Measurements from ENCODE around the gene NOS1AP.
"Not testable (repeated sequence)": the region's sequence is repeated elsewhere in the genome, so short reads cannot be mapped to it uniquely, and the experiment has no call there.

Gene NOS1AP

DNA sequence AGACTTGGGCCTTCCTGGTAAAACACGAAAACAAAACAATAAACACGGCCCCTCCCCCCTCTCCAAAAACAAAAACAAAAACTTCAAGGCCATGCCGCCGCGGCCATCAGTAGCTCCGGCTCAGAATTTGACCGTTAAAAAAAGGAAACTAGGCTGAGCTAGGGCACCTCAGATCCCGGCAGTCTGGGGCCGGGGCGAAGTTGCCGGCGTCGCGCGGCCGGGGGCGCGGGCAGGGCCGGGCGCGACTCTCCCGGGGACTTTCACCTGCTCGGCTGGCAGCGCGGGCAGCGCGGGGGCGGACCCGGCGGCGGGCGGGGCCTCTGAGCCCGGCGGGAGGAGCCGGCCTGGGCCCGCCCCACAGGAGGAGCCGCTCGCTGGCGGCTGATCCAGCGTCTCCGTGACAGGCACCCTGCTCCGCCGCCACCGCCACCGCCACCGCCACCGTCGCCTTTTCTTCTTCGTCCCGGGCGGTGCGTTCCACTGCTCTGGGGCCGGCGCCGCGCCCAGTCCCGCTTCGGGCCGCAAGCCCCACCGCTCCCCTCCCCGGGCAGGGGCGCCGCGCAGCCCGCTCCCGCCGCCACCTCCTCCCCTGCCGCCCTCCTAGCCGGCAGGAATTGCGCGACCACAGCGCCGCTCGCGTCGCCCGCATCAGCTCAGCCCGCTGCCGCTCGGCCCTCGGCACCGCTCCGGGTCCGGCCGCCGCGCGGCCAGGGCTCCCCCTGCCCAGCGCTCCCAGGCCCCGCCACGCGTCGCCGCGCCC, at the start of gene NOS1AP:
Gene NOS1AP (plus strand): TSS at position 358 of the 760 bp plus-strand sequence. CDS start 487 bp downstream, outside the sequence.
- DNase-seq, result peak; percentile 75

DNA sequence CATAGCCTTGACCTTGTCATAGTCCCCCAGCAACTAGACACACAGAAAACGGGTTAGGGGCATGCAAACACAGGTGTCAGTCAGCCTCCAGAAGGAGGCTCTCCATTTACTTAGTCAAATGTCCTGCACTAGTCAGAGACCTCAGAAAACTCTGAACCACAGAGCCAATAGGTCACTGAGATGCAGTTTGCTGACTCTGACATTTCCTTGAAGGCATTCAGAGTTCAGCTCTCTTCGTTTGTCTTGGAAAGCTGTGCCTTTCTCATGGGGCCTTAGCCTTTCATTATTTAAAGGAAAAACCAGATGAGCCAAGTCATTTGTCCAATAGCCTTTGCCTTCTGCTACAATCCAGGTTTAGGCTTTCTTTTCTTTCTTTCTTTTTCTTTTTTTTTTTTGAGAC, 49.3 kb upstream of the NOS1AP start:
- no peak for DNase-seq

DNA sequence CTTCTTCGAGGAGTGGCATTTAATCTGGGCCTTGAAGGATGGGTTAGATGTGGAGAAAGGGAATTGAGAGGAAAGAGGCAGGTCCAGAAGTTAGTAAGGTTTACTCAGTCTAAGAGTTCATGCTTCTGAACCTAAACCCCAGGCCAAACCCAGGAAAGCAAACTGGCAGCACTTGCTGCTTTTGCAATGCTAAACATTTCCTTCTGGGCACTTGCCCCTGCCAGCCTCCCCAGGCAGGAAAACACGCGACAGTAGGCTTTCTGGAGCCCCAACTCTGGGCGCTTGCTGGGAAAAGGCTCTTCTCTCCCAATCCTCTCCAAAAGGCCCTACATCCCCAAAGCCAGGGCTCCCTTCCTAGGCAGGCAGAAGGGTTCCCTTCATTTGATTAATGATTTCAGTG, 48.4 kb upstream of the NOS1AP start:
- DNase-seq, result no peak

DNA sequence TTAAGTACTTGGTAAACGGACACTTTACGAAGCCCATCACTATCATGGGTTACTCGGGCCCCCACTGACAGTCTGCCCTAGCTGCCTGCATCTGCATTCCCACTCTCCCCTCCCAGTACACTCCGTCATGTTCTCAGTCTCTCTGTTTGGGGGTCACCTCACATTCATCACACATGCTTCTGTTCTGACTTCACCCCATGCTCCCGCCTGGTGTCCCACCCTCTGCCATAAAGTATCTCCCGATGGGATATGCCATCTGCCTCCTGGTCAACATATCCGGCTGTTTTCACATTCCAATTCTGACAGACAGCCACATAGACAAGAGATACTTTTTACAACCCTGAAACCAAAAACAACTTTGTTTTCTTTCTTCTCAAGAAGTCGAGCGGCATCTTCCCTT, 46.9 kb upstream of the NOS1AP start:
- DNase-seq, result no peak

DNA sequence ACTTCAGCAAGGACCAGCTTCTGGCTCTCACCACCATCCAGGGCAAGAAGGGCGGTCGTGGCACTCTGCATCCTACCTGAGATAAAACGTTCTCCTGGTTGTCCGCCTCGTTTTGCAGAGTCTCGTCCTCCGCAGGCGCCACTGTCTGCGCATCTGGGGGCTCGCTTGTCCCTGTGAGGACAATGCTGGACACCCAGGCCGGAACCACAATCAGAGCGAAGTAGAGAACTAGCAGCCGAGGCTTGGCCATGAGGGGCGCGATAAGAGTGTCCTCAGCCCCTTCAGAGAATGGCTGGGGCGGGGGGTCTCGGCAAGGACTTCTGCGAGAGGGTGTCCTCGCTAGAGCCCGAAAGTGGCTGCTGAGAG, 46.3 kb upstream of the NOS1AP start:
- no peak for DNase-seq

DNA sequence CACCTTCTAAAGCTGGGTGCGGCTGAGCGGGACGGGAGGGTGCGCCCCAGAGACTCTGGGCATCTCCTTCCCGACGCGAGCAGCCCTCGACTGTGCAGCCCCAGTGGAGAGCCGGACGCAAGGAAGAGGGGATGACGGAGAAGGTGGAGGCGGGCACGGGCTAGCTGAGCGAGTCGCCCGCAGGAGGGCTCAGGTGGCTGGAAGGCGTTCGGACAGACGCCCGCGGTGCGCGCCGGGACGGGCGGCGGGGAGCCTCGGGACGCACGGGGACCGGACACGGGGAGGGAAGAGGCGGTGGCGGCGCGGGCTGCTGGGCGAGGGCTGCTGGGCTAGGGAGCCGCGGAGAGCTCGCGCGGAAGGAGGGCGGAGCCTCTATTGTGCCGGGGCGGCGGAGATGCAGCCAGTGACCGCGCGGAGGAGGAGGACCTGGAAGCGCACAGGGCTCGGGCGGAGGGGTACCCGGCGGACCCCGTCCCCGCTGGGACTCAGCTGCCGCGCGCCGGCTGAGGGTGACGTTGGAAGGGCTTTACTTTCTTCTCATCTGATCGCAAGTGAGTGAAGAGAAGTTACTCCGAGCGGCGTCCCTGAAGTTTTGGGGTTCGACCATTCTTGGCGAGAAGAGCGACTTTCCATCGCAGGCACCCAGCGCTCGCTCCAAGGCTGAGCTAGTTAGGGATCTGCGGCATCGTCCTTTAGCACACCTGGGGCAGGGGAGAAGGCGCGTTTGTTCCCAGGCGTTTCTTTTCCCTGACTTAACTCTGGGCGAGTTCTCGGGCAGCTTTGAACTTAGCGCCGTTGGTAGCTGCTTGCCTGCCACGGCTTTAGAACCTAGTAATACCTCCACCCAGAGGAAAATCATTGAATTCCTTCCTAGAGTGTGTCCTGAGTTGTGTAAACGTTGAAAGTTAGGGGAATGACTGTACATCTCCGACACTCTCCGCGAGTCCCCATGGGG, 45.7 kb upstream of the NOS1AP start, which contains the start of gene OLFML2B:
Gene OLFML2B (minus strand): TSS at position 323 of the 955 bp plus-strand sequence. CDS start 439 bp downstream, outside the sequence.
- DNase-seq, result peak; percentile 35

DNA sequence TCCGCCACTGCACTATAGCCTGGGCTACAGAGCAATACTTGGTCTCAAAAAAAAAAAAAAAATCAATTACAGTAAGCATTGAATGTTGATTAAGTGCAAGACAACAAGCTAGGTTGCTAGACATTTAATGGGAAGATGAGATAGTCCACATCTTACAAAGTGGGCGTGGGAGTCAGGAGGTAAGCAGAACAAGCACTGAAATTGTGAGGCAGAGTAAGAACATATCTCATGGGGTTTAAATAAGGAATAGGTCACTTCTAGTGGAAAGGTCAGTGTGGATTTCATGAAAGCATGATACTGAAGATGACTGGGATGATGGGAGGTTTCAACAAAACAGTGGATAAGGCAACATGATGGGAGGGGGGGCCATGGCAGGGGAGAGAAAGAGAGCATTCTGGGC, 44.0 kb upstream of the NOS1AP start:
- DNase-seq, result no peak

DNA sequence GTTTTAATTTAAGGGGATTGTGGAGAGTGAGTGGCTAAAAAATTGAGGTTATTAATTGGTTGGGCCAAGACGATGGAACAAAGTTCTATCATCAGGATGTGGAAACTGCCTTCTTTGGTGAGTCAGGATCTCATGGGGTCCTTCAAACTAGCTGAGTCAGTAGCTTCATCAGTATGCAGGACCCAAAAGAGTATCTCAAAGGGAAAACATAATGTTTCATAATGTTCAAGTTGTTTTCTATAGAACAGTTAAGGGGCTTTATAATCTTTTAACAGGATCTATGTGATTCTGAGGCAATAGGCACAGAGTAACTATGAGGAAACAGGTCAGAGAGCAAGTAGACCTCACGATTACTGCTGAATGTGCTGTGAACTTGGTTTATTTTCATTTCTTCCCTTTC, 42.6 kb upstream of the NOS1AP start:
- DNase-seq, result no peak

DNA sequence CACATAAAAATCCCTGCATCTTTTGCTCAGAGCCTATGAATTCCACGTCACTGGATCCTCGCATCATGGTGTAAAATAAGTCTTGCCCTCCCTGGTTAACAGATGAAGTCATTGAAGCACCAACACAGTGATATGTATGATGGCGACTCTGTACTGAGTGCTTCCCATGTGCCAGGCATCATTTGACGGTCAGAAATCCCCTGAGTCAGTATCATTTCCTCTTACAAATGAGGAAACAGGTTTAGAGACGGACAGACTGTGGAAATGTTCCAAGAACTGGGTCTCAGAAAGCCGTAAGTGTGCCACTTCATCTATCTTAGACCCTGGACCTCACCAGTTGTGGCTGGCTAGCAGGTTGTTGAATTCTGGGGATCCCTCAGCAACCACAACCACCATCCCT, 40.8 kb upstream of the NOS1AP start:
- peak; percentile 13 for DNase-seq

DNA sequence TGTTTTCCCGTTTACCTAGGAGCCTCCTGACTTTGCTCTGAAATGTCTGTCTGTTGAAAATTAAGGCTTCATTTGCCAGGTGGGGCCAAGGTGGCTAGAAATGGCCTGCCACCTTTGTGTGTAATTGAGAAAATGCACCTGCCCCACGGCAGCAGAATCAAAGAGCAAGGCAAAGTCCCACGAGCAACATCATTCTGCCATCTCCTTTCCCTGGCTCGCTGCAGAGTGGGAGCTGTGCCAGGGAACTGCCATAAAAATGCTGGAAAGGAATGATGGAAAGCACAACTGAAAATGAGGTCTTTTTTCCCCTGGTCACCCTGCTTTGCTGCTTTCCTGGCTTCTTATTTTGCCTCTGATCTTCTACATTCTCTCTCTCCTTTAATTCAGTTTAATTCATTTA, 40.3 kb upstream of the NOS1AP start:
- DNase-seq, result no peak

DNA sequence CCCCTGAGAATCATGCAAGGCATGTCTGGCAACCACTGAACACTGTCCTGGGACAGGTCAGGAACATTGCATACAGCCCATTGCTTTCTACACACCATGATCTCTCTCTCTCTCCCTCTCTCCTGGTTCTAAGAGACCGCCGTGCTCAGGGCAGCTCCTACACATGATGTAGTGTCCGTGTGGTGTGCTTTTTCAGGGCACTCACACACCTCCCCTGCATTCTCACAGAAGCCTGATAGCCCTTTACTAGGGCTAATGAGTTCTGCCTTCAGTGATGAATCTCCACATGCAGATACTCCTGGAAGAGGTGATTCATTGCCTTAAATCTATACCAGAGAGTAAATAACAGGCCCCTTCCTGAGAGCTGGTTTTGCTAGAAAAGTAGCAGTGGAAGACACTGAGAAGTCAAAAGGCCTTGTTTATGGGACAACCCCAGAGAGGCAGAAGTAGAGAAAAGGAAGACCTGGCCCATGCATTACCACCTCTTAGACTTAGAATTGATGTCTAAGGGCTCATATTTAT, 38.7 kb upstream of the NOS1AP start:
- DNase-seq, result no peak

DNA sequence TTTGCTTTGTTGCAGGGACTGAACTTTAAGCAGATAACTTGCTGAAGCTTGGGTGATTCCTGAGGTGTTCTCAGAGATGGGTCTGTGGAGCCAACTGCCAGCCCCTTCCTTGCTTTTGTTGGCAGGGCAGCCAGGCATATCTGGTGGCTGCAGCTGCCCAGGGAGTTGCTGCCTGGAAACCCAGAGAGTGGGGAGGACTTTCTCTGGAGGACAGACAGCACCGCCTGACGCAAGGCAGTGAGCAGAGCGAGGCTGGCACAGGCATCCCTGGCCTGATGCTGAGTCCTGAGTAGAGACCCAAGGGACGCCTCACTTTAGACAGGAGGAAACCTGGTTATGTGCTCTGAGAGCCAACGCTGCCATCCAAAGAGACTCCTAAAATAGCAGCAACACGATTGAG, 36.1 kb upstream of the NOS1AP start:
- DNase-seq, result no peak

DNA sequence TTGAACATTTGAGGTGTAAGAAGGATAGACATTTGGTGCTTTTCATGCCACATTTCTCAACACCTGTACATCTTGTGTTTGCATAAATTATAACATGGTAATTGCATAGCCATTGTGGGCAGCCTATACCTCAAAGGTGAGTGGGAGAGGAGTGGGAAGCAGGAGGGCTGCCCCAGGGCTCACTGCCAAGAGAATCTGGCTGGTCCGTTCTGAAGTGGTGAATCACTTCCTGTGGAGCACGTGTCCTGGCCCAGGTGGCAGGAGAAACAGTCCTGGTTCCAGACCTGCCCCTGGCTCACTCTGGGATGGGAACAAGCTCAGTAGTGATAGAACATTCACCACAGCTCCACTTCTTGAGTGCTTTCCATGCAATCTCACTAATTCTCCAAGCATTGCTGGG, 34.2 kb upstream of the NOS1AP start:
- no peak for DNase-seq

DNA sequence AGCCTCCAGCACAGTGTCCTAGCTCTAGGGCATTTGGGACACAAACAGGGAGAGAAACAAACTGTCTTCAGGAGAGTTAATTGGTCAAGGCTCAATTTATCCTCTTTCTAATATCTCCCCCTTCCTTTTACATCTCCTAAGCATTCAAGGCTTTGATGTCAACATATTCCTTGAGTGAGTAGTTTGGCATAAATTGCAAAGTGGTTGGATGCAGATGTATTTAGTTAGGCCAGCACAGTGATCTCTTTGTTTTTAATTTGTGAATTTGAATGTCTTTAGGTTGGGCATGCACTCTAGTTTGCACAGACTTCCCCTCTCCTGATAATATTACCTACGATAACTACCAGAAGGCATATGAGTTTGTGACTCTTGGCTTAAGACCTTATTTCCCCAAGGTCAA, 33.3 kb upstream of the NOS1AP start:
- DNase-seq, result no peak

DNA sequence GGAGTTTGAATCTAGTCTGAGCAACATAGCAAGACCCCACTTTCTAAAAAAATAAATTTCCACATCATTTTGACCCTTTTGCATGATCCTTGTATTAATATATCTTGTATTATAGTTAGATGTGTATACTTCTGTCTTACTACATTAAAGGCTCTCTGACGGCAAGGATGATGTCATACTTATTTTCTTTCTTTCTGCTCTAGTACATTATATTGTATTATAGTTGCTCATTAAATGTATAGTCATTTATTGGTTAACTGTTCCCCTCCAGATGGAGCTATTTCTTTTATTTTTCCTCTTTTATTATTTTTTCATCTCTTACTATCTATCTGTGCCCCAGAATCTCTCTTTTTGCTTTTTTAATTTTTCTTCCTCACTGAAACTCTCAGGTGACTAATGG, 30.9 kb upstream of the NOS1AP start:
- no peak for DNase-seq

DNA sequence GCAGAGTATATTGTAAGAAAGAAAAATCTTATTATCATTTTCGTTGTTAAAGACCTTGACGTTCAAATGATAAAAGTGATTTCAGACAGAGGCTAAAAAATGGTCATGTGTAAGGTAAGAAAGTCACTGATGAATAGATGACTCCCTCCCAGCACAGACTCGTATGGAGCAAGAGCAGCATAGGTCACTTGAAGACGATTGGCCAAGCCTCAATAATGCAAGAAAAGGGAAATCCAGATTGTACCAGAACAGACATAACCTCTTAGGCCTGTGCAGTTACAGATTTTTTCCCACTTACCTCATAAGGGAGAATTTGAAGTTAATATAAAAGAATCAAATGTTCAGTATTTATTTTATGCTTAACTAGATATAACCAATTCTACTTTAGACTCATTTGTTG, 29.5 kb upstream of the NOS1AP start:
- no peak for DNase-seq

DNA sequence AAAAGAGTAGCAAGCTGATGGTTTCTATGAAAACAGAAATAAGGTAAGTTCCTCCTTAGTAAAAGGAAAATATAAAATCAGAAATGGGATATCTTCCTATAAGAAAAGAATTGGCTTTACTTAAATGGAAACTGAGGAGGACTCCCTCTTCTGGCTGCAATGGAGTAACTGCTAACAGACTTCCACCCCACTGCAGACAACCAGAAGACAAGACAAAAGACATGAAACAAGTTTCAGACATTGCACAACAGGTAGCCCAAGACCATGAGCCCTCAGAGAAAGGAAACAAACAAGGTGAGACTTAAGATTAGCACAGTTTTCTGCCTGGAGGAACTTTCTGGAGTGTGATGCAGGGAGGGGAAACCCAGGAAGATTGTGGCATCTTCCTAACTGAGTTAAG, 28.8 kb upstream of the NOS1AP start:
- peak; percentile 3 for DNase-seq

DNA sequence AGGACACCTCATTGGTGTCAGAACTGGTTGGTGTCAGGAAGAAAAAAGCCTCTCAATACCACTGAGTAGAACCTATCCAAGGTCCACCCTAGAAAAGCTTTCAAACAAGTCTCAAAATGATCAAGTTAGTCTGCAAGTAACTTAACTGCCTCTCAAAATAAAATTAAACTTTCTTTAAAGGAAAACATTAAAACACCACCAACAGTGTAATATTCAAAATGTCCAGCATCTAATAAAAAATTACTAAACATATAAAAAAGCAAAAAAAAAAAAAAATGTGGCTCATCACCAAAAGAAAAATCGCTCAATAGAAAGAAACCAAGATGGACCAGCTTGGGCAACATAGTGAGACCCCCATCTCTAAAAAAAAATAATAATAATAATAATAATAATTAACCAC, 27.1 kb upstream of the NOS1AP start:
- no peak for DNase-seq

DNA sequence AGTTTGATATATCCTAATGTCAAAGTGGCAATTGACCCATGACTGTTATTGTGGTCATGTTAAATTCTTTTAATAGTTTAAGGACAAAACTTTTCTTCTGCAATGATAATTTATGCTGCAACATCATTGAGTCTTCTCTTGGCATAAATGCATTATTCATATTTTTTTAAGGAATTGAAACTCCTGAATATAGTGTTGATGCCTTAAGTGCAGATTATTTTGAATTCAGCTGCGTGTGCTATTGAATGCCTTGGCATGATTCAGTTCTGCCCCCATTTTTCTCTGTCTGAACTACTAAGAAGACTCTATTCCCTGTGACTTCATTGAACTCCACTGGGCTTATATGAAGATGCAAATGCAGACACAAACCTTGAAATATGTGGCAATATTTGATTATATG, 22.6 kb upstream of the NOS1AP start:
- no peak for DNase-seq

DNA sequence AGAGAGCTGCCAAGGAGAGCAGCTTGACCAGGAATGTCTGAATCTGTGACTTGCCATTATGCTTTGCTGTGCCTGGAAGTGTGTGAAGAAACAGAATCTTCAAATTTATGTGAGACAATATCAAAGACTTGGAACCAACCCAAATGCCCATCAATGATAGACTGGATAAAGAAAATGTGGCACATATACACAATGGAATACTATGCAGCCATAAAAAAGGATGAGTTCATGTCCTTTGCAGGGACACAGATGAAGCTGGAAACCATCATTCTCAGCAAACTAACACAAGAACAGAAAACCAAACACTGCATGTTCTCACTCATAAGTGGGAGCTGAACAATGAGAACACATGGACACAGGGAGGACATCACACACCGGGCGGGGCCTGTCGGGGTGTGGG, 15.5 kb upstream of the NOS1AP start:
- DNase-seq, result not testable (repeated sequence)

DNA sequence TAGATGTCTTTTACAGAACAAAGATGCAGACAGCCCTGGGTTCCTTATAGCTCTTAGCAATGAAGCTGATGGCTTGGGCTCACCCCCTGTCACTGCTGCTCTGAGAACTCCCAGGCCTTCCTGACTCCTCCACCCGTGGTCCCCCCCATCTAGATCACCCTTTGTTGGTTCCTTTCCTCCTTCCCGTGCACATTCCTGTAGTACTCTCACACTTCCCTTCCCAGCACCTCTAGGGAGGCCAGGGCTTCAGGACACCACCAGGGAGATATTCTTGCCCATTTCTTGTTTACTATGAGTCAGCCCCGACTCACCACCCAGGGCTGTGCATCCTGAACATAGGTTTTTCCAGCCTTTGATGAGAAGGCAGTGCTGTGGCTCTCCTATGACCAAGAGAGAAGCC, 14.4 kb upstream of the NOS1AP start:
- DNase-seq, result no peak

DNA sequence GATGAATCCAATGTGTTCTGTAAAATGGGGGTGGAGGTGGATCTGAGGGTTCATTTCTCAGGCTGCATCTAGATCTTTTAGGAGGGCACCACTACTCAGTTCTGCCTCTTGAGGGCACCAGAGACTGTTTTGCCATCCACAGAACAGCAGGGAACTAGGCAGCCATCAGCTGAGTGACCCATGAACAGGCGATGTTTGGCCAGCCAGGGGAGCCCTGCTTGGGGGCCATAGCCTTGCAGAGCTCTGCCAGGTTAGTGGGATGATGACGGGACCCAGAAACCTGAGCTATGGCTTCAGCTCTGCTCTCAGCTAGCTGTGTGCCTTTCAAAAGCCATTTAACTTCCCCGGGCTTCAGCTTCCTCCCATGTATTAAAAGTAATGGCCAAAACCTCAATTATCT, 13.4 kb upstream of the NOS1AP start:
- peak; percentile 47 for DNase-seq

DNA sequence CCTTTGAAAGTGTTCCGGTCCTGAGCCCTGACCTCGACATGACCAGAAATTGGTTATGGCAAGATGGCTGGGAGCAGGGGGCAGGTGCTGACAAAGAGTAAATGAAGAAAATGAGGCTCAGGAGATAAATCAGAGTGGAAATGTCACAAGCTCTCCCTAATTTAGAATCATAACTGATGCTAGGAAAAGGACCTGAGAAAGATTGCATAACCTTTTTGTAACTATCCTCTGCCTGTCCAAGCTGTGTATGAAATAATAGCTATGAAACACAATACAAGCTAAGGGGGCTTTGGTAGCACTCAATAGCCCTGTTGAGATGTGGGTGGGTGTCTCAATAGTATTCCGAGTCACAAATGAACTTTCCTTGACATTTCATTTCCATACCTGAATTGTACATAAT, 12.9 kb upstream of the NOS1AP start:
- DNase-seq, result no peak

DNA sequence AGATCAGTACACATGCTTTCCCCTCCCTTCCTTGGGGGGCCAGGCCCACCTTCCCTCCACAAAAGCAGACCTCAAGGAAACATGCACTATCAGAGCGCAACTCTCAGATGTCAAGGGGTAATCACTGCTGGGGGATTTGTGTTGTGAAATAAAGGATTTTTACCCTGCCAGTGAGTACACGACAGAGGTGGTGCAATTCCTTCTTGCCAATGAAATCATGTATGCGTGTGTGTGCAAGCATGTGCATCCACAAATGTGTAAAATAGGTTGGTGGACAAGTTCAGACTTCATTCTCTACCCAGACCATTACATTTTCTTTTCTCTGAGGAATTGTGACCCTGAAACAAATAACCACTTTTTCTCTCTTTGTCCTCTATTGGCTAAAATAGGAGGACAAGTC, 9.8 kb upstream of the NOS1AP start:
- no peak for DNase-seq

Measured in CD4-positive, alpha-beta T cell treated with Interleukin-10 for 1 hour (primary cell).